Activated T-cell treated with anti-CD3 and anti-CD28 coated beads, Interleukin-2, amount 50 U/mL, for 24 hours (primary cell): ENCODE data around the gene RBM44.
"Not testable (repeated sequence)": the region's sequence is repeated elsewhere in the genome, so short reads cannot be mapped to it uniquely, and the experiment has no call there.

Experiments used
- DNase-seq: peaks from one replicate; pipeline ENCODE4 v3.0.0-alpha.2; 2020
- H3K27ac Mint-ChIP-seq: 2 replicates; pipeline ENCODE4 v1.8.0; 2020; ENCODE audit warnings: mild to moderate bottlenecking, mixed read lengths
- H3K27me3 Mint-ChIP-seq: 2 replicates; pipeline ENCODE4 v1.8.0; 2020; ENCODE audit warnings: mixed read lengths
- H3K36me3 Mint-ChIP-seq: 2 replicates; pipeline ENCODE4 v1.8.0; 2020; ENCODE audit warnings: low read depth, mixed read lengths
- H3K4me1 Mint-ChIP-seq: 2 replicates; pipeline ENCODE4 v1.8.0; 2020; ENCODE audit warnings: low read depth, mixed read lengths
- H3K4me3 Mint-ChIP-seq: 2 replicates; pipeline ENCODE4 v1.8.0; 2020; ENCODE audit warnings: mild to moderate bottlenecking, moderate library complexity, mixed read lengths
- H3K9me3 Mint-ChIP-seq: 2 replicates; pipeline ENCODE4 v1.8.0; 2020; ENCODE audit warnings: mixed read lengths

Gene RBM44

DNA sequence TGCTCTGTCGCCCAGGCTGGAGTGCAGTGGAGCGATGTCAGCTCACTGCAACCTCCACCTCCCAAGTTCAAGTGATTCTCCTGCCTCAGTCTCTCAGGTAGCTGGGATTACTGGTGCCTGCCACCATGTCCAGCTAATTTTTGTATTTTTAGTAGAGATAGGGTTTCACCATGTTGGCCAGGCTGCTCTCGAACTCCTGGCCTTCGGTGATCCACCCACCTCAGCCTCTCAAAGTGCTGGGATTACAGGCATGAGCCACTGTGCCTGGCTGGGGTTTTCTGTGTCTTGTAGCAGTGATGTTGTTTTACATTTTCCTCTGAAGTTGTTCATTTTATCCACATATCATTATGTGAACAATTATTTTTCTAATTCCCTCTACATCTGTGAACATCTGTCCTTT lies 69.5 kb downstream of the RBM44 start:
- H3K4me3 Mint-ChIP-seq, H3K9me3 Mint-ChIP-seq, H3K36me3 Mint-ChIP-seq, H3K27ac Mint-ChIP-seq: not testable (repeated sequence)
- Mint-ChIP-seq H3K4me1 (peaks cover 15% of the 10 kb centered on the region), H3K27me3 (peaks cover 37% of the 10 kb centered on the region)
- DNase-seq, result peak; percentile 9

DNA sequence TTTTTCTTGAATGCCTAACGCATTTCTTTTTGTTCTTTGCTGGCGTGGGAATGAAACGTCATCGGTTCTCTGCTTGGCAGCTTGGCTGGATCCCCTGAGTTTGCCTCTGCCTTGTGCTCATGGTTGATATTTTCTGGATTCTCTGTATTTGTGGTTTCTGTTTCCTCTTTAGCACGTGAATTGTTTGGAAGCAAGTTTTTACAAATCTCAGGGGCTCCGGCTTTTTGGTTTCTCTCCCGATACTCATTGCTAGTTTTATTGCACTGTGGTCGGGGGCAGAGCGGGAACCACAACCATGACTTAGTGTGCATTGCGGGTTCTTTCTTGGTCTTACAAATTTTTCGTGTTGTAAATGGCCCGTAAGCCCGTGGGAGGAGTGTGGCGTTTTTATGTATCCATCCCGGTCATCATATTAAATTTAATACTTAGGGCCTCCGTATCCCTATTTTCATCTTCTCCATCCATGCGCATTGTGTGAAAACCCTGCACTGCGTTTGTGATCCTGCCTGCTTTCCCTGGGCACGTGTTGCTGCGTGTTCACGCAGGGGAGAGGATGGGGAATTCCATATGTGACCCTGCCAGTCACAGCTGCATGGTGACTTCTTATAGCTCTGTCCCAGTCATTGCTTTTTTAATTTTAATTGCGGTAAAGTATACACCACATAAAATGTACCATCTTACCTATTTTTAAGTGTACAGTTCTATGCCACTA lies 70.2 kb downstream of the RBM44 start:
- peaks cover 21% of the 10 kb centered on the region for H3K4me1 Mint-ChIP-seq
- H3K9me3 Mint-ChIP-seq, result no peaks in the 10 kb centered on the region
- H3K36me3 Mint-ChIP-seq, result no peaks in the 10 kb centered on the region
- peak; percentile 25 for DNase-seq
- peak overlapping the region; percentile 19 for H3K4me3 Mint-ChIP-seq
- H3K27ac Mint-ChIP-seq, result no peak overlapping the region
- H3K27me3 Mint-ChIP-seq, result peaks cover 31% of the 10 kb centered on the region

DNA sequence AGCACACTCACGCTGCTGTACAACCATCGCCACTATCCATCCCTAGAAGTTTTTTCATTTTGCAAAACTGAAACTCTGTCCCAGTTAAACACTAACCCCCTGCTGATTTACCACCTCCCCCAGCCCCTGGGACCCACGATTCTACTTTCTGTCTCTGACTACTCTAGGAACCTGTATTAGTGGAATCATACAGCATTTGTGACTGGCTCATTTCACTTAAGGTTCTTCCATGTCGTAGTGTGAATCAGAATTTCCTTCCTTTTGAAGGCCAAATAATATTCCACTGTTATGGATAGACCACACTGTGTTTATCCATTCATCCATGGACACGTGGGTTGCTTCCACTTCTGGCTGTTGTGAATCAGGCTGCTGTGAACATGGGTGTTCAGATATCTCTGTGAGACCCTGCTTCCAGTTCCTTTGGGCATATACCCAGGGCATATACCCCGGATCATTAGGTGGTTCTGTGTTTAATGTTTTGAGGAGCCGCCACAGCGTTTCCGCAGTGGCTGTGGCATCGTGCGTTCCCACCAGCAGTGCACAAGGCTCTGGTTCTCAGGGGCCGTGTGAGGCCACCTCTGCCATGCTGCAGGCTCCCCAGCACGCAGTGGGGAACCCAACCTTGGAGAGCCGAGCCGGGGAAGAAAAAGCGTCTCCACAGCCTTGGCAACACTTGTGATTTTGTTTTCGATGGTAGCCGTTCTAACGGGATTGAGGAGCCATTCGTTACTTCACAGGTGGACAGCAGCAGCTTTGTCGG lies 70.9 kb downstream of the RBM44 start:
- Mint-ChIP-seq H3K4me1 (peaks cover 22% of the 10 kb centered on the region), H3K27ac (no peak overlapping the region), H3K9me3 (no peaks in the 10 kb centered on the region), H3K4me3 (peak overlapping the region; percentile 19), H3K36me3 (no peaks in the 10 kb centered on the region), H3K27me3 (peaks cover 31% of the 10 kb centered on the region)
- no peak for DNase-seq

DNA sequence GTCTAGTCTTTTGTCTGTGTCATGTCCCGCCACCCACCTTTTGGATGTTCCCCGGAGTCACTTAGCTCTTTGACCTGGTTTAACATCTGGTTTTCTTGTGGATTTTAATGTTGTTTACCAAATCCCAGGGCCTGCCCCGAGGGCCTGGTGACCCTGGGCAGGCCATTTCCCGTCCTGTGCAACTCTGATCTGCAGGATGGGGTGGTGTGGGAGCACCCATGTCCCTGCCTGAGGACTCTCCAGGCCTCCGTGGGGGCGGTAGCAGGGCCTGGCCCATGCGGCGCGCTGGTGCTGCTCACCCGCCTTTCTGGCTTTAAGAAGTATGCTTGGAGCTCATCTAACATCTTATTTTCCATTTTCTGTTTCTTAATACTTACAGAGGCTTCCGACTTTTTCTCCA lies 71.5 kb downstream of the RBM44 start:
- no peak overlapping the region for H3K27ac Mint-ChIP-seq
- peak; percentile 7 for DNase-seq
- H3K9me3 Mint-ChIP-seq, result no peaks in the 10 kb centered on the region
- no peak overlapping the region for H3K4me3 Mint-ChIP-seq
- H3K4me1 Mint-ChIP-seq, result peaks cover 22% of the 10 kb centered on the region
- no peaks in the 10 kb centered on the region for H3K36me3 Mint-ChIP-seq
- peaks cover 31% of the 10 kb centered on the region for H3K27me3 Mint-ChIP-seq

DNA sequence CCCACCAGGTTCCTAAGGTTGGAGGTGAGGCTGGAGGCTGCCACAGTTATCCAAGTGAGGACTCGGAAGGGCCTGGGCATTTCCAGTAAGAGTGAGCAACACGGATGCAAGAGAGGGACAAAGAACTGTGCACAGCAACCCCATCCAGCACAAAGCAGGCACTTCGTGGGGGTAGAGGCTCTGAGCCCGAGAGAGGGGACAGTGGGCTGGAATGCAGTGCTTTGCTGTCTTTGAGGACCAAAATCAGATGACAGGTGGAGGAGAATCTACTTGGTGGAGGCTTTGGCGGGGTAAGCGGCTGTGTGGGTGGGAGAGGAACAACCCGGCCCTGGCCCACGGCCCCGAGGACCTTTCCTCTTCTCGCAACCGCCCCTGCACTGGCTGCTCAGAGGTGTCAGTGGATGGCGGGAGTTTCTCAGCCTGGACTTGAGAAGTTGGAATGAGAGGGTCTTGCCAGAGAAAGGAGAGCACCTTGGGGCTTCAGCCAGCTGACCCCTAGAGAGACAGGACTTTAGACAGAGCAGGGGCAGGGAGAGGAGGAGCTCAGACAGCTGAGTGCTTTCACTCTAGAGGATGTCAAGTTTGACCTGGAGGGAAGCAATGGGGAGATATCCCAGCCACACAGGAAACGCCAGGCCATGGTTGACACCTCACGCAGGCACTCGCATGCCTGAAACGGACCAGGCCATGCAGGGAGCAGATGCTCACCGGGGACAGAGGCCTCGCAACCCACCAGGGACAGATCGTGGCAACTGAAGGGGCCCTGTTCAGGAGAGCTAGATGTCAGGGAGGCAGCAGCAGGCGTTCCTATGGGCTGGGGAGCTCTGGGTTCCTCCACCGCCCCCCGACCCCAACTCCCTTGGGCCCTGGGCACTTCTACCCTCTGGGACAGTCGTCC lies 72.4 kb downstream of the RBM44 start:
- no peak overlapping the region for H3K27ac Mint-ChIP-seq
- no peak overlapping the region for H3K4me3 Mint-ChIP-seq
- H3K36me3 Mint-ChIP-seq, result no peaks in the 10 kb centered on the region
- peaks cover 31% of the 10 kb centered on the region for H3K27me3 Mint-ChIP-seq
- DNase-seq, result peak; percentile 19
- H3K4me1 Mint-ChIP-seq, result peaks cover 22% of the 10 kb centered on the region
- H3K9me3 Mint-ChIP-seq, result no peaks in the 10 kb centered on the region

DNA sequence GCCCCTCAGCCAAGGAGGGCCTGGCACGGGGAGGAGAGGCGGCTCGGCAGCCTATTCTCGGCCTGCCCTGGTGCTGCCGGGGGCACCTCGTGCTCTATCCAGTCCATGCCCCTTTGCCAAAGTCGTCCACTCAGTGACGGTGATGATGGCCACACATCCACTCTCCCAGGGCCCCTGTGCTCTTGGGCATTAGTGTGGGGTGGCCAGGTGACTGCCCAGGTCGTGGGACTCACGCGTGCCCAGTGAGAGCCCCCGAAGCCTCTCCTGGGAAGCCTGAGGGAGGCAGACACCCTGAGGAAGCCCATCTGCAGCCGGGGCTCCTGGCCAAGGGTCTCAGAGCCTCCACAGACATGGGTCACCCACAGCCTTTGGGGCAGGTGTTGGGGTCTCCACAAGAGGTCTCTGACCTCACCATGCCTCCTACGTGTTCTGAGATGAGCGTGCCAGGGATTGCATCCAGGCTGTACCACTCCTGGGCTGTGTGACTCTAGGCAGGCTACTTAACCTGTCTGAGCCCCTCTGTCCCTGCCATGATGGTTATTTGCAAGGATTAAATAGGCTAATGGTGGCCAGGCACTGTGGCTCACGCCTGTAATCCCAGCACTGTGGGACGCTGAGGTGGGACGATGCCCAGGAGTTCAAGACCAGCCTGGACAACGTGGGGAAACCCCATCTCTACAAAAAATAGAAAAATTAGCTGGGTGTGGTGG lies 73.8 kb downstream of the RBM44 start:
- peaks cover 22% of the 10 kb centered on the region for H3K4me1 Mint-ChIP-seq
- H3K27ac Mint-ChIP-seq, result no peak overlapping the region
- H3K4me3 Mint-ChIP-seq, result no peak overlapping the region
- DNase-seq, result peak; percentile 22
- H3K9me3 Mint-ChIP-seq, result no peaks in the 10 kb centered on the region
- no peaks in the 10 kb centered on the region for H3K36me3 Mint-ChIP-seq
- H3K27me3 Mint-ChIP-seq, result peaks cover 31% of the 10 kb centered on the region

DNA sequence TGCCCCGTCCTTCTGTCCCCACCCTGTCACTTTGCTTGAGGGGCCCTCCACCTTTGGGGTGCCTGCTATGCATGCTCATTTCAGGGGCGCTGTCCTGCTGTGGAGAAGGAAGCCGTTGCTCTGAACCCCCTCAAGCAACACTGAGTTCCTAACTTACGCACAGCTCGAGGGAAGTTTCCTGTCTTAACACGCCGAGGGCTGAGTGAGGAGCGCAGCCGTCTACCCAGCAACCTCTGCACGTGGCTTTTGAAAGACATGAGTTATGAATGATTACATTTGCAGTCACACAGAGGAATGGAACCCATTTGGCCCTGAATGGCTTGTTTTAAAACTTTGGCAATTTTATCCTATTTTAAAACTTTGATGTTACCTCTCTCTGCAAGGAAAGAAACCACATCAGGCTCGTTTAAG lies 74.8 kb downstream of the RBM44 start:
- Mint-ChIP-seq H3K4me3 (no peak overlapping the region), H3K9me3 (no peaks in the 10 kb centered on the region), H3K4me1 (peaks cover 20% of the 10 kb centered on the region), H3K27me3 (peaks cover 29% of the 10 kb centered on the region), H3K27ac (no peak overlapping the region), H3K36me3 (no peaks in the 10 kb centered on the region)
- DNase-seq, result no peak

DNA sequence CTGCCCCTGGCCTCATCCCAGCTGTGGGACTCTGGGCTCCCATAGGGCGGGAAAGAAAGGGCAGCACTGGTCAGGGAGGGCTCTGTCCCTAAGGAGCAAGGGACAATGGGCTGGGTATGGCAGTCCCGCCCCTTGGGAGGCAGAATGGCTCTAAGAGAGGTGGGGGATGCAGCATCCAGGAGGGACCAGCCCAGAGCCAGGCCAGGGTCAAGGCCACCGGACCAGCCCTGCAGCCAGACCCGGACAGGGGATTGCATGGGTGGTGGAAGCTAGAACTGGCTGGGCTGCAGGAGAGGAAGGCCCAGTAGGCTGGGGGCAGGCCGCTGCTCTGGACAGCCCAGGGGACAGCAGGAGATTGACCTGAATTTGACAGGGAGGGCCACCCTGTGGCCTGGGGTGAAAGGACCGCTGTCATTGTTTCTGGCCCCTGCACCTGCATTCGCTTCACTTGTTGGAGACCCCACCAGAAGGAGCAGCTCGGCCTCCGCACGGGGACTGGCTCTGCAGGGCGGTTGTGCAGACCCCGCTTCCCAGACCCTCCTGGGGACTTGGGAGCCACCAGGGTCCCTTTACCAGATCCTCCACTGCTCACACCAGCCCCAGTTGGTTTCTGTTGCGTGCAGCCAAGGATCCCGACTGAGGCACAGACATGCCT lies 75.4 kb downstream of the RBM44 start:
- H3K4me1 Mint-ChIP-seq, result peaks cover 14% of the 10 kb centered on the region
- no peak overlapping the region for H3K27ac Mint-ChIP-seq
- H3K4me3 Mint-ChIP-seq, result no peak overlapping the region
- peak; percentile 27 for DNase-seq
- no peaks in the 10 kb centered on the region for H3K9me3 Mint-ChIP-seq
- peaks cover 23% of the 10 kb centered on the region for H3K27me3 Mint-ChIP-seq
- no peaks in the 10 kb centered on the region for H3K36me3 Mint-ChIP-seq

DNA sequence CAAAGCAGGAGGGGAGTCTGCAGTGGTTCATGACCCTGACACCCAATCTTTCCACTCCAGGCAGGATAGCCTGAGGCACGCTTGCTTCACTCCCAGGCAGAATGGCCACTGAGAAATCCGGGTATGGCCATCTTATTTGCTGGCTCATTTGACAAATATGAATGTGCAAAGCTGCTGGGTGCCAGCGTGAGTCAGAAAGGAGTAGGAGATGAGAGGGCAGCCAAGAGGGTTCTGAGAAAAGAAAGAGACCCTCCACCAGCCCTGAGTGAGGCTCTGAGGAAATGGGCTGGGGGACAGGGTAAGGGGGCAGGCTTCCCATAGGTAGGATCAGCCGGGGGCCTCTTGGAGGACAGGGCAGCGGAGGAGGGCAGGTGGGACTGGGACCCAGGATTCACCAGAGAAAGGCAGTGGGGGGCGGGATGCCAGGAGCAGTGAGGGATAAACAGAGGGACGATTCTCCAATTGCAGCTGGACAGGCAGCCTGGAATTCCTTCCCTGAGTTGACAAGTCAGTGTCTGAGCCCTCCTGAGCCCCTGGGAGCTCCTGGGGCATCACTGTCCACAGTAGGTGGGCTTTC lies 76.1 kb downstream of the RBM44 start:
- H3K4me1 Mint-ChIP-seq, result peaks cover 7% of the 10 kb centered on the region
- no peak for DNase-seq
- H3K36me3 Mint-ChIP-seq, result no peaks in the 10 kb centered on the region
- no peak overlapping the region for H3K4me3 Mint-ChIP-seq
- H3K27ac Mint-ChIP-seq, result no peak overlapping the region
- H3K9me3 Mint-ChIP-seq, result no peaks in the 10 kb centered on the region
- H3K27me3 Mint-ChIP-seq, result peaks cover 16% of the 10 kb centered on the region

DNA sequence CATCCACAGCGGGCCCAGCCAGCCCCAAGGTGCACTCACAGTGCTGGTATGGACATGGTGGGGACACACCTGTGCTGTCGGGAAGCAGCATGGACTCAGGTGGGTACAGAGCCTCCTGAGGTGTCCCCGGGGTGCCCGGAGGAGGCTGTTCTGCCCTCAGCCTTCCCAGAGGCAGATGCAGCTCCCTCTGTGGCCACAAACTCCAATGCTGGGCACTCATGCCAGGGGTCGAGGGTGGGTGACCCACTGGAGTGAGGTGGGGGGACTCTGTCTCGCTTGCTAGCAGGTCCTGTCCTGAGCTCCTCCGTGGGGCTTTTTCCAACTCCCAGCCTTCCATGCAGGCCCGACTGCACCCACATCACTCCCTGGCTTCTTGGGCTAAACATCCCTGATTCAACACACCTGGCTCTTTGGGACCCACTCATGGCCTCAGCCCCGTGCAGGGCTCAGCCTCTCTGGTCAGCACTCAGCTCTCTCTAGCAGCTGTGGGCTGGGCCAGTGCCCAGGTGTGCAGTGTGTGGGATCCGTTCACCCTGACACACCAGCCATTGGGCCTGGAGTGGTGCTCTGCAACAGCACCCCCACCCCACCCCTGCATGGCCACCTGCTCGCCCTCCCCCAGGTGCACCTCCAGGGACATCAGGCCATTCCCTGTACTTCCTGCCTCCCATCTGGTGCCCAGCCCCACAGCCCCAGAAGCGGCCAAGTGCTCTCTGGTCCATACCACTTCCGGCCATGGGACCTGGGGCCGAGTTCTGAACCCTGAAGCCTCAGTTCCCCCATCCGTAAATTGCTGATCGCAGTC lies 76.9 kb downstream of the RBM44 start:
- H3K4me1 Mint-ChIP-seq, result peaks cover 7% of the 10 kb centered on the region
- no peaks in the 10 kb centered on the region for H3K9me3 Mint-ChIP-seq
- H3K4me3 Mint-ChIP-seq, result no peak overlapping the region
- no peak overlapping the region for H3K27ac Mint-ChIP-seq
- no peaks in the 10 kb centered on the region for H3K36me3 Mint-ChIP-seq
- peaks cover 8% of the 10 kb centered on the region for H3K27me3 Mint-ChIP-seq
- peak; percentile 25 for DNase-seq

DNA sequence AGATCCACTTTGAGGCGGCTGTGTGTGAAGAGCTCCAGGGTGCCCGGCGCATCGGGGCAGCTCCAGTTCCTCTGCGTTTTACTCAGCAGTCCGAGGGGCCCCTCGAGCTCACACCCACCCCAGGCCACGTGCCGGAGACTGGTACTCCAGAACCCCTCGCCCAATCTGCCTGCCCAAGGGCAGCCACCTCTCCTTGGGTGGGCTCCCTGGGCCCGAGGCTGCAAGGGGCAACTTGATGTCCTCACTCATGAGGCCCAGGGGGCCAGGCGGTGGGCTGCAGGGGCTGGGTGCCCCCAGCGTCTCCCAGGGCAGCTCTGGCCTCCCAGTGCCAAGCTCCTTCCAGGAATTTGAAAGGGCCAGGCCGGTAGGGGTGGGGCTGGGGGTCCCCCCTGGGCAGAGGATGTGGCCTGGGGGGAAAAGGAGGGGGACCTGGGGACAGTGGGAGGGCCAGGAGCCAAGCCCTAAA lies 77.5 kb downstream of the RBM44 start:
- Mint-ChIP-seq H3K27ac (no peak overlapping the region), H3K9me3 (no peaks in the 10 kb centered on the region), H3K36me3 (no peaks in the 10 kb centered on the region), H3K4me3 (no peak overlapping the region), H3K4me1 (peaks cover 7% of the 10 kb centered on the region), H3K27me3 (peaks cover 2% of the 10 kb centered on the region)
- DNase-seq, result peak; percentile 22

DNA sequence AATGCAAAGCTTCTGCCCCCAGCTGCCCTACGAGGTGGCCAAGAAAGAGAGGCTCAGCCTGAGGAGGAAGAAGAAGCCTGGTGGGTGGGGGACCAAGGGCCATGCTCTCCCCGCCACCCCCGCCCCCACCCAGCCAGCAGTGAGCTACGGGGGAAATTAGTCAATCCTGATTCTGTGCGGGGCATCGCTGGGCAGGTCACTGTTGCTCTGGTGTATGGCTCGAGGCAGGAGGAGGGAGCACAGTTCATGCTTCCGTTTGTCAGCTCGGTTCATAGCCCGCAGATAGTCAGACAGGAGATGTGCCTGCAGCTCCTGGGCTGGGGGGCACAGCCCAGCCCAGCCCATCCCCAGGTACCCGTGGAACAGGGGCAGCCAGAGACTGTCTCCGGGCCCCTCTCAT lies 78.0 kb downstream of the RBM44 start:
- Mint-ChIP-seq H3K27ac (no peak overlapping the region), H3K27me3 (no peaks in the 10 kb centered on the region), H3K36me3 (no peaks in the 10 kb centered on the region), H3K9me3 (no peaks in the 10 kb centered on the region), H3K4me1 (peaks cover 7% of the 10 kb centered on the region), H3K4me3 (no peak overlapping the region)
- DNase-seq, result no peak

DNA sequence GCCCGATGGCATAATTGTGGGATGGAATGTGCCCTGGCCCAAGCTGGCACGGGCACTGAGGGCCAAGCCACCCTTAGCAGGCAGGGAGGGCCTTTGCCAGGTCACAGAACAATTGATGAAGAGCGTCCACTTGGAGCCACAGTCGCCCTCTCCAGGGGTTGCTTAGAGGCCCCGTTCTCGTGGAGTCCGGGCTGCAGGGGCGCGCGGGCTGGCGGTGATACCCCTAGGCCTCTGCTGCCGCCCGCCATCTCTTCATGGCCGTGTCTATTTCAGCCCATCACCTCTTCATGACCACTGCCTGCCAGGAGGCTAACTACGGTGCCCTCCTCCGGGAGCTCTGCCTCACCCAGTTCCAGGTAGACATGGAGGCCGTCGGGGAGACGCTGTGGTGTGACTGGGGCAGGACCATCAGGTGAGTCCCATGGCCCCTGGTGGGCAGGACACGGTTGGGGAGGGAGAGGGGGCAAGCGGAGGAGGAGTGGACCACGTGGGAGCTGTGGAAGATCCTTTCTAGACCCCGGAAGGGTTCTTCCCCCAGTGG lies 78.4 kb downstream of the RBM44 start:
- no peaks in the 10 kb centered on the region for H3K36me3 Mint-ChIP-seq
- H3K4me3 Mint-ChIP-seq, result no peak overlapping the region
- DNase-seq, result no peak
- H3K4me1 Mint-ChIP-seq, result peaks cover 7% of the 10 kb centered on the region
- H3K27me3 Mint-ChIP-seq, result no peaks in the 10 kb centered on the region
- H3K9me3 Mint-ChIP-seq, result no peaks in the 10 kb centered on the region
- H3K27ac Mint-ChIP-seq, result no peak overlapping the region
